ENCODE results near the gene SVOP. TPM values are rescaled to one million over a fixed set of nuclear protein-coding genes. Genes with fewer than 3 reads are reported as not detected.

Gene SVOP
- total RNA-seq, 1 donor from 2014 or later, result not detected

DNA sequence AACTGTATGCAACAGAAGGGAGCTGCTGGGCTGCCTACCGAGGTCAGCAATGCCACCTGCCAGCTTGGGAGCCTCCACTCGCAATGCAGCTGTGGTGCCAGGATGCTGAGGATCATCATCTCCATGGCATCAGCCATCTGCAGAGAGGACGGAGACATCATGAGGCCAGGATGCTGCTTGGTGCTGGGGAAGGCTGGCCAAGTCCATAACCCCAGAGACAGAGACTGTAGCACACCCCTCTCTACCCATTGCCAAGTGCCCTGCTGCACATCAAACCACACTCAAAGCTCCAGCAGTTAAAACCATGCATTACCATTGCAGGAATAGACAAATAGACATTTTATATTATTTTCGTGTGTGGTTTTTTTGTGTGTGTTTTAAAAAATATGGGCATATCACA, 43.5 kb downstream of the SVOP start:
- no peak overlapping the region for H3K4me3 ChIP-seq (ENCODE audit: insufficient read depth, low read depth, low read length)
- H2AFZ ChIP-seq (ENCODE audit: low read depth, low read length), result no peak overlapping the region
- H4K20me1 ChIP-seq (ENCODE audit: insufficient read depth, low read length), result no peaks in the 10 kb centered on the region
- peaks cover 4% of the 10 kb centered on the region for H3K4me1 Mint-ChIP-seq (ENCODE audit: low read depth, unreplicated experiment)
- DNase-seq (ENCODE audit: low read depth) (no peak), FAIRE-seq (no peak)
- no peak overlapping the region for H3K9ac ChIP-seq (ENCODE audit: low read length)
- peaks cover 15% of the 10 kb centered on the region for H3K27me3 Mint-ChIP-seq (ENCODE audit: low read depth, unreplicated experiment)
- H3K36me3 ChIP-seq (ENCODE audit: insufficient read depth, low read length), result no peaks in the 10 kb centered on the region
- no peak overlapping the region for H3K27ac Mint-ChIP-seq (ENCODE audit: unreplicated experiment)
- TF ChIP-seq, protein P1, sequence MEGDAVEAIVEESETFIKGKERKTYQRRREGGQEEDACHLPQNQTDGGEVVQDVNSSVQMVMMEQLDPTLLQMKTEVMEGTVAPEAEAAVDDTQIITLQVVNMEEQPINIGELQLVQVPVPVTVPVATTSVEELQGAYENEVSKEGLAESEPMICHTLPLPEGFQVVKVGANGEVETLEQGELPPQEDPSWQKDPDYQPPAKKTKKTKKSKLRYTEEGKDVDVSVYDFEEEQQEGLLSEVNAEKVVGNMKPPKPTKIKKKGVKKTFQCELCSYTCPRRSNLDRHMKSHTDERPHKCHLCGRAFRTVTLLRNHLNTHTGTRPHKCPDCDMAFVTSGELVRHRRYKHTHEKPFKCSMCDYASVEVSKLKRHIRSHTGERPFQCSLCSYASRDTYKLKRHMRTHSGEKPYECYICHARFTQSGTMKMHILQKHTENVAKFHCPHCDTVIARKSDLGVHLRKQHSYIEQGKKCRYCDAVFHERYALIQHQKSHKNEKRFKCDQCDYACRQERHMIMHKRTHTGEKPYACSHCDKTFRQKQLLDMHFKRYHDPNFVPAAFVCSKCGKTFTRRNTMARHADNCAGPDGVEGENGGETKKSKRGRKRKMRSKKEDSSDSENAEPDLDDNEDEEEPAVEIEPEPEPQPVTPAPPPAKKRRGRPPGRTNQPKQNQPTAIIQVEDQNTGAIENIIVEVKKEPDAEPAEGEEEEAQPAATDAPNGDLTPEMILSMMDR (IDR thresholded peaks at IDR 0.05; ENCODE audit: insufficient read depth, low read depth, low read length), result no peak
- H3K9me3 Mint-ChIP-seq (ENCODE audit: unreplicated experiment), result no peaks in the 10 kb centered on the region
- no peak overlapping the region for H3K27ac ChIP-seq (ENCODE audit: low read depth, low read length)
- peaks cover 7% of the 10 kb centered on the region for H3K9me3 ChIP-seq (ENCODE audit: insufficient read depth, low read depth, low read length)
- H3K27me3 ChIP-seq (ENCODE audit: insufficient read depth, low read length), result no peaks in the 10 kb centered on the region
- H3K36me3 Mint-ChIP-seq (ENCODE audit: low read depth, unreplicated experiment), result no peaks in the 10 kb centered on the region
- no peaks in the 10 kb centered on the region for H3K79me2 ChIP-seq (ENCODE audit: insufficient read depth, low read length)
- no peak overlapping the region for H3K4me3 Mint-ChIP-seq (ENCODE audit: unreplicated experiment)
- no peak overlapping the region for H3K4me2 ChIP-seq (ENCODE audit: low read length)
- H3K4me1 ChIP-seq (ENCODE audit: insufficient read depth, low read length), result no peaks in the 10 kb centered on the region

DNA sequence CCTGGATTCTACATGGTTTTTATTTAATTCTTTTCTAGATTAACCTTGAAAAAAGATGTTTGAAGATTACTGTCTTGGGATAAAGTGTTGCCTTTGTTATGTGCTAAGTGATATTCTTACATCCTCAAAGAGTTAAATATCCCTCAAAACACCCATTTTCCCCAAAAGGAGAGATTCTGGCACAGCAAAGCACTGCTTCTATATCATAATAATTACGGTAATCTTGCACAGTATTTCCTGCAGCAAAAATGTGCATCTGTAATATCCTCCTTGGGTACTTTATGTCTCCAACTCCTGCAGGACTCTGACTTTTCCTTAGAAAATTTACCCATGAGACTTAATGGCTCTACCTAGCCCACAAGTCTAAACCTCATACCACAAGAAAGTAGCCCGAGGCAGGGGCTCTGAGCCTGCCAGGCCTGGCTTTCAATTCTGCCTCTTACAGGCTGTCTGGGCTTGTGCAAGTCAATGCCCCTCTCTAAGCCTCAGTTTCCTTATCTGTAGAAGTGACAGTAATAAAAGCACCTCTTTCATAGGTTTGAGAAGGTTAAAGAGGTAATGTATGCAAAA, 45.8 kb downstream of the SVOP start:
- Mint-ChIP-seq H3K27ac (ENCODE audit: unreplicated experiment) (no peak overlapping the region), H3K27me3 (ENCODE audit: low read depth, unreplicated experiment) (peaks cover 23% of the 10 kb centered on the region), H3K36me3 (ENCODE audit: low read depth, unreplicated experiment) (no peaks in the 10 kb centered on the region), H3K9me3 (ENCODE audit: unreplicated experiment) (no peaks in the 10 kb centered on the region), H3K4me3 (ENCODE audit: unreplicated experiment) (no peak overlapping the region), H3K4me1 (ENCODE audit: low read depth, unreplicated experiment) (peaks cover 4% of the 10 kb centered on the region)
- H3K36me3 ChIP-seq (ENCODE audit: insufficient read depth, low read length), result no peaks in the 10 kb centered on the region
- FAIRE-seq, result no peak
- no peaks in the 10 kb centered on the region for H4K20me1 ChIP-seq (ENCODE audit: insufficient read depth, low read length)
- no peak overlapping the region for H3K4me2 ChIP-seq (ENCODE audit: low read length)
- H3K9me3 ChIP-seq (ENCODE audit: insufficient read depth, low read depth, low read length), result no peaks in the 10 kb centered on the region
- DNase-seq (ENCODE audit: low read depth), result no peak
- no peak overlapping the region for H3K9ac ChIP-seq (ENCODE audit: low read length)
- no peak for TF ChIP-seq EZH2 (IDR thresholded peaks at IDR 0.05; ENCODE audit: insufficient read depth, low read length)
- TF ChIP-seq, protein P1 (IDR thresholded peaks at IDR 0.05; ENCODE audit: insufficient read depth, low read depth, low read length), result no peak
- no peaks in the 10 kb centered on the region for H3K4me1 ChIP-seq (ENCODE audit: insufficient read depth, low read length)
- H3K79me2 ChIP-seq (ENCODE audit: insufficient read depth, low read length), result no peaks in the 10 kb centered on the region
- H3K27me3 ChIP-seq (ENCODE audit: insufficient read depth, low read length), result peaks cover 3% of the 10 kb centered on the region
- no peak overlapping the region for H3K4me3 ChIP-seq (ENCODE audit: insufficient read depth, low read depth, low read length)
- H2AFZ ChIP-seq (ENCODE audit: low read depth, low read length), result no peak overlapping the region
- no peak overlapping the region for H3K27ac ChIP-seq (ENCODE audit: low read depth, low read length)

DNA sequence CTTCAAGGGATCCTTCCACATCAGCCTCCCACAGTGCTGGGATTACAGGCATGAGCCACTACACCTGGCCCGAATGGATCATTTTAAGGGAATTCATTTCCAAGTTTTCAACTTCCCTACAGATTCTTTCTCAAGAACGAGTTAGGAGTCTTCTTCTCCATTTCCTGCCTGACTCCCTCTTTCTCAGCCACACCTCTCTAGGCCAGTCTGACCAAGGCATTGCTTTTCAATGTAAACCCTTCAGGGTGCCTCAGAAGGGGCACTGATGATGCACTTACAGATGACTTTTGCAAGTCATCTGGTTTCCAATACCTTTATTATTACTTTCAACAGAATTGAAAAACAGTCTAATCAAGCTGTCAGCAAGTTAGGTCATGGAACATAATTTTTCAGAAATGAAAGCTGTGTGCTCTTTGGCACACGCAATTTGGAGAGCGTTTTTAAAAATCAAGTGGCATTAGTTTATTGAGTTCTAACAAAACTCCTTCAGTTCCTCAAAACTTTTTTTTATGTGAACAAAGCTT, 47.2 kb downstream of the SVOP start:
- DNase-seq (ENCODE audit: low read depth) (no peak), FAIRE-seq (no peak)
- H3K4me2 ChIP-seq (ENCODE audit: low read length), result no peak overlapping the region
- Mint-ChIP-seq H3K9me3 (ENCODE audit: unreplicated experiment) (no peaks in the 10 kb centered on the region), H3K36me3 (ENCODE audit: low read depth, unreplicated experiment) (no peaks in the 10 kb centered on the region), H3K4me3 (ENCODE audit: unreplicated experiment) (no peak overlapping the region), H3K27ac (ENCODE audit: unreplicated experiment) (no peak overlapping the region), H3K4me1 (ENCODE audit: low read depth, unreplicated experiment) (peaks cover 4% of the 10 kb centered on the region), H3K27me3 (ENCODE audit: low read depth, unreplicated experiment) (peaks cover 23% of the 10 kb centered on the region)
- no peak overlapping the region for H2AFZ ChIP-seq (ENCODE audit: low read depth, low read length)
- no peaks in the 10 kb centered on the region for H3K36me3 ChIP-seq (ENCODE audit: insufficient read depth, low read length)
- no peaks in the 10 kb centered on the region for H3K79me2 ChIP-seq (ENCODE audit: insufficient read depth, low read length)
- TF ChIP-seq EZH2 (IDR thresholded peaks at IDR 0.05; ENCODE audit: insufficient read depth, low read length), result no peak
- TF ChIP-seq, protein P1 (IDR thresholded peaks at IDR 0.05; ENCODE audit: insufficient read depth, low read depth, low read length), result no peak
- no peaks in the 10 kb centered on the region for H3K4me1 ChIP-seq (ENCODE audit: insufficient read depth, low read length)
- no peaks in the 10 kb centered on the region for H4K20me1 ChIP-seq (ENCODE audit: insufficient read depth, low read length)
- no peaks in the 10 kb centered on the region for H3K9me3 ChIP-seq (ENCODE audit: insufficient read depth, low read depth, low read length)
- no peak overlapping the region for H3K4me3 ChIP-seq (ENCODE audit: insufficient read depth, low read depth, low read length)
- no peak overlapping the region for H3K9ac ChIP-seq (ENCODE audit: low read length)
- no peak overlapping the region for H3K27ac ChIP-seq (ENCODE audit: low read depth, low read length)
- H3K27me3 ChIP-seq (ENCODE audit: insufficient read depth, low read length), result peaks cover 3% of the 10 kb centered on the region

All from astrocyte (in vitro differentiated cells and primary cell).